Right ventricle myocardium inferior (tissue), 1 donor: ENCODE results near the gene MAP3K4. TPM values are rescaled to one million over a fixed set of nuclear protein-coding genes. Genes with fewer than 3 reads are reported as not detected.

Source experiments
- ATAC-seq: fragments of 200-7000 bp; cut with Tn5 transposase; one replicate; pipeline ENCODE4 v1.9.1; 2020; ENCODE audit warnings: mild to moderate bottlenecking, moderate library complexity
- DNase-seq: peaks from one replicate; pipeline ENCODE4 v3.0.0; 2021; ENCODE audit errors: missing footprints
- intact Hi-C: fragments of 100-400 bp; cut with DNase I; formaldehyde crosslinking; loops from one replicate; pipeline ENCODE4 v1.11.0; 2022
- total RNA-seq: library from RNA; stranded (reverse); fragmentation: NEBNext Ultra II Directional; extraction: Animal tissue kit (Norgen Biotek cat#: 25700); gene quantifications from one replicate; pipeline ENCODE4 v1.2.1, GENCODE V29; 2021
- donor health status: DM: no; HTN: yes; CAD: no; lungs with severe emphysema.

Gene MAP3K4
- total RNA-seq, 1 donor from 2014 or later = 49.0 TPM

DNA sequence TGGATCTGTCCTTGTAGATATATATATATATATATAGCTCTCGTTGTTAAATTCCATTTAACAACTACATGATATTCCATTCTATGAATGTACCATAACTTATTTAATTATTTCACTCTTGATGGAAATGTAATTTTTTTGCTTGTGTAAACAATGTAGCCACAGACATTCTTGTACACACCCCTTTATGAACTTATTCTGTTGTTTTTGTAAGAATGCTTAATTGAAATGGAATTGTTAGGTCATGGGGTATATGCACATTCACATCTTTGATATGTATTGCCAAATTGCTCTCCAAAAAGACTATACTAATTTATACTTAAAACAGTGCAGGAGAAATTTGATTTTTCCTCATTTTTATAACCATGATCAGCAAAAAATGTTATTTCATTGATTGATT is 67.2 kb downstream of the MAP3K4 start:
- ATAC-seq (no peak), DNase-seq (no peak)
- intact Hi-C loops = no loop called here

DNA sequence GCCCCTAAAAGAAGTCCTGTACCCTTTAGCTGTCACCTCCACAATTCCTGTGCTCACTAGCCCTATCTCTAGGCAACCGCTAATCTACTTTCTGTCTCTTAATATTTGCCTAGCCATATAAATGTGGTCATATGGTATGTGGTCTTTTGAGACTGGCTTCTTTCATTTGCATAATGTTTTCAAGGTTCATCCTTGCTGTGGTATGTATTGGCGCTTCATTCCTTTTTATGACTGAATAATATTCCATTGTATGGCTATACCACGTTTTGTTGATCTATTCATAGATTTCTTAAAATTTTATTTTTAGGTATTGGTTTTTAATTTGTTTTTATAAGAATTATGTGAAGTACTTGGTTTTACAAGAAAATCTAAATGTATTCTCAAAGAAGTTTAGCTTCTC is 70.0 kb downstream of the MAP3K4 start:
- DNase-seq (no peak), ATAC-seq (no peak)
- intact Hi-C loops = no loop called here

DNA sequence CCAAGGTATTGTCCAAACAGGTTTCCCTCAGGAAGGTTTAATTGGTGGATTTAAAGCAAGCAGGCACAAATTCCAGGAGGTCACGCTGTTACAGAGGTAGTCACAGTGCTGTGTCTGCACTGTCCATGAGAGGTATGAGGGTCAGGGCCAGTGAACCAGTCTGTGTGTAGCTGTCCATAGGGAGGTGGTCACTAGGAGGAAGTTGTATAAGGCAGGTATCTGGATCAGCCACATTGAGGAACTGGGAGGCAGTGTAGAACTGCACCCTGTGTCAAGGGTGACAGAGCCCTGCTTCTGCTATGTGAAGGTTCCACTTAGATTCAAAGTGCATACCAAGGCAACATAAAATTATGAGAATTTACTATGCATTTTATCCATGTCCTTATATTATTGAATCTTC is 73.3 kb downstream of the MAP3K4 start:
- intact Hi-C loops = no loop called here
- no peak for ATAC-seq
- DNase-seq = no peak

DNA sequence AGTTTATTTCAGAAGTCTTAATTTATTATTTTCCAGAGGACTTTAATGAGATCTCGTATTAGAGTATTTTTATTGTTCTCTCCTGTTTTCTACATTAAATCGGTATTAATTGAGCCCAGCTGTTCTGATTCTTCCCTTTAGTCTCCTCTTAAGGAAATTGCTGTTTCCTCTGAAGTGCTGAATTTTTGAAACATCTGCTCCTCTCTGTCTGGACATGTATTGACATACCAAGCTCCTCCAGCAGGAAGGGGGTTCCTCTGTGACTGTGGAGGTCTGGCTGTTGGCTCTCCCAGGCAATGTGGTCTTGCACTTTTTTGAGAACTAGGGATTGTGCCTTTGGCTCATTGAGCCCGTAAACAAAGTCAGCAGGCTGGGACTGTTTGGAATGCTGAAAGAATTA is 74.9 kb downstream of the MAP3K4 start:
- no peak for ATAC-seq
- no peak for DNase-seq
- intact Hi-C loops = no loop called here

DNA sequence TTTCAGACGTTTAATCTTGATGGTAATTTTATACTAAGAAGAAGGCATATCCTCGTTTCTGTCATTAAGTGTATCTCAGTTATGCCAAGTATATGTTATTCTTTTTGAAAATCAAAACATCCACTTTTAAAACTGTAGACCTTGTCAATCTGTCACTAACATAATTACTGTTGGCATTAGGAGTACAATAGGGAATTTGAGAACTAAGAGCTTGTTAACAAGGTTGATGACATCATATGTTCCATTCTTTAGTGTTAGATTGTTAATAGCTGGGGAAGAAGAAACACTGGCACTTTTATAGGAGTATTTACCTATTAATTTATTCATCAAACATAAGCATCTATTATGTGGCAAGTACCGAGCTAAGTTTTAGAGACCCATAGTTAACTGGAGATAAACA is 76.2 kb downstream of the MAP3K4 start:
- intact Hi-C loops = no loop called here
- ATAC-seq (no peak), DNase-seq (no peak)

DNA sequence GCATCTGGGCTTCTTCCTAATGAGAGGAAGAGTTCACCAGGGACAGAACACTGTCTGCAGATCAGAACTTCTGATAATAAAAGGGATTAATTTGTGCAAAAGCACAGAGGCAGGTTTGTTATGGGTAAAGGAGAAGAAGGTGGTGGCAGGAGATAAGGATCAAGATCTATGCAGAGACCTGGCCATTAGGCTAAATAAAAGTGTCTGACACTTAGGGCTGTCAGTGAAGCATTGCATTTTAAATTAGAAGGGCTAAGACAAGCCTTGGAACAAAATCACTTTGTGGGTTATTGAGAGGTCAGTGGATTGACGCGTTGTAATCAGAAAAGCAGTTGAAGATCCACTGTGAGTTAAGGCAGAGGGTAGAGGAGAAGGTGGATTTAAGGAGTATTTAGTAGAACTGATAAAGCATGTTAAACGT is 76.8 kb downstream of the MAP3K4 start:
- intact Hi-C loops = no loop called here
- DNase-seq (no peak), ATAC-seq (no peak)

DNA sequence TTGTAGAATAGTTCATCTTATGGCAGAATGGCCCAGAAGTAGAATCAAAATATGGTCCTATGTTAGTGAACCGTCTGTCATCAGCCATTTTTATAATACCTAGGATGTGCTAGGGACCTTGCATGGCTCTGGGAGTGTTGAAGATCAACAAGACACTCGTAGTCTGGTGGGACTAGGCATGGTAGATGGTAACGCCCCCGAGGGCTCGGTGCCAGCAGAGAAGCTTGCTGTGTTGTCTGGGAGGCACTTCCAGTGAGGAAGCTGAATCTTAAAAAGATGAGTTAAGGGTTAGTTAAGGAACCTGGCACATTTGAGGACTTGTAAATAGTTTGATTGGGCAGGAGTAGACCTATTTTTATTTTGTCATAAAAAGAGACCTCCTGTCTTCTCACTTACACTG is 82.4 kb downstream of the MAP3K4 start:
- ATAC-seq = no peak
- no peak for DNase-seq
- intact Hi-C loops = loop anchor here (5.0 to 10.0 kb wide), 2 partner anchors 82 to 139 kb away; partner anchors contain the start of gene MAP3K4

DNA sequence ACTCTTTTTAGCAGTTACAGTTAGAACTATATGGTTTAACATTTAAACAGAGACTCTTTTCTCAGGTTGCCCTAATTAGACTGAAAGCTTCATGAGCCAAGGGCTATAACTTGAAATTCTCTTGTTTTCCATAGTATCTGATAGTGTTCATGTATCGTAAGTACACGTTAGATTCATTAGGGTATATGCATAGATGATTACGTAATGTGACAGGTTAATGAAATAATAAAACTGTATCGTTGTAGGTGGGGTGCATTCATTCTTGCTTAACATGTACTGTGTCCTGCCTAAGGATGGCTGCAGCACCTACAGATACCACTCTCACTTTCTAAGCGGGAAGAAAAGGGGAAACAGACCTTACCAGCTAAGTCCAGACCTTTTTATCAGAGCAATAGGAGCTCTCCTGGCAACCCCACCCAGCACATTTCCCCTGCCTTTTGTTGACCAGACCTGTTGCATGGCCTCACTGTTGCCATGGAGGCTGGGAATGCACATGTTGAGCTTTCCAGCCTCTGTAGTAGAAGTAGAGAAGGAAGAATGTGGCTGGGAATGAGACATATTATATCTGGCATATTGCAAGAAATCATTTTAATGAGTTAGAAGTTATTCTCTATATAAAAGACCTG is 83.0 kb downstream of the MAP3K4 start:
- intact Hi-C loops = loop anchor here (5.0 to 10.0 kb wide), 2 partner anchors 82 to 140 kb away; partner anchors contain the start of gene MAP3K4
- no peak for DNase-seq
- peak; percentile 73 for ATAC-seq

DNA sequence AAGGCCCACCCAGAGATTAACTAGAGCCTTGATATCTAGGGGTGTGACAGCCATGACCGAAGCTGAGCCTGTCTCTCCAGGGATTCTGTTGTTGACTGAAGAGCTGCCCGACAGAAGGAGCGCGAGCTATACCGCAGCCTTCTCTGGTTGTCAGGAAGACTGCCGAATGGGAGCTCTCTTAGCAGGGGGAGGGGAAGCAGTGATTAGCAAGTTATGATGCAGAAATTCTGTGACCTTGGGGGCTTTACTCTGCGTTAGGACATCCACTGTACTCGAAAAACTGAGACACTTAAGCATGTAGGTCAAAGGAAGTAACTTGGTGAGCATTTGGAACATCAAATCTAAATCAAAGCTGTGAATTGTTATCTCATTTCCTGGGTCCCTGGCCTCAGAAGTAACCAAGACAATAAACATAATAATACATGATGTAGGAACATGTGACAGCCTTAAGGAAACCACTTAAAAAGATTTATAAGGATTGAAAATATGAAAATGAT is 84.7 kb downstream of the MAP3K4 start:
- no peak for DNase-seq
- peak; percentile 30 for ATAC-seq
- intact Hi-C loops = loop anchor here (10.0 kb wide), 1 partner anchor 141 kb away; no protein-coding TSS in a partner anchor

DNA sequence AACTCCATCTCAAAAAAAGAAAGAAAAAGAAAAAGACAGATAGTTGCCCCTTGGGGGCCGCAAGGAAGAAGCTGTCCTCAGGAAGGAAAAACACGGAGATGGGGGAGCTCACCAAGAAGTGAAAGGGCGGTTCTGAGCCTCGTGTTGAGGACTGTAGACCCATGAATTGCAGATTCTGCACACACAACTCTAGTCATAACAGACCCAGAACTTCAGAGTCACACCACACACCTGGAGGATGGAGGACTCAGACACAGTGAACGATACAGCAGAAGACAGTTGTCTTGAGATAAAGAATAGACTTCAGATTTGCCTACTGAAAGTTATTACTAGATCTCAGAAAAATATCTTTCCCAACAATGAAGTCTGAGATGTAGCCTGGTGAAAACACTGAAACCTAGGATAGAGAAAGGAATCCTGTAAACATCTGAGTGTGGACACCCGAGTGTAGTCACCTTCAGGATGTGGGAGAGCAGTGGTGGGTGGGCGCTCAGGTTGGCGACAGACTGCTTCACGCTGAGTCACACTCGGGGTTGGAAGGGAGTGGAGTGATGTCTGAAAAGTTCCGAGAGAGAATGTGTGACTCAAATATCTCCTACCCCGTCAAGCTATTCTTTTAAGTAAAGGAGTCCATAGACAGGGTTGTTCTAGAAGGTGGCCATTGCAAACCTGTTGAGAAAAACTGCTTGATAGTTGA is 88.1 kb downstream of the MAP3K4 start:
- intact Hi-C loops = loop anchor here (10.0 kb wide), 1 partner anchor 145 kb away; no protein-coding TSS in a partner anchor
- DNase-seq = no peak
- no peak for ATAC-seq

DNA sequence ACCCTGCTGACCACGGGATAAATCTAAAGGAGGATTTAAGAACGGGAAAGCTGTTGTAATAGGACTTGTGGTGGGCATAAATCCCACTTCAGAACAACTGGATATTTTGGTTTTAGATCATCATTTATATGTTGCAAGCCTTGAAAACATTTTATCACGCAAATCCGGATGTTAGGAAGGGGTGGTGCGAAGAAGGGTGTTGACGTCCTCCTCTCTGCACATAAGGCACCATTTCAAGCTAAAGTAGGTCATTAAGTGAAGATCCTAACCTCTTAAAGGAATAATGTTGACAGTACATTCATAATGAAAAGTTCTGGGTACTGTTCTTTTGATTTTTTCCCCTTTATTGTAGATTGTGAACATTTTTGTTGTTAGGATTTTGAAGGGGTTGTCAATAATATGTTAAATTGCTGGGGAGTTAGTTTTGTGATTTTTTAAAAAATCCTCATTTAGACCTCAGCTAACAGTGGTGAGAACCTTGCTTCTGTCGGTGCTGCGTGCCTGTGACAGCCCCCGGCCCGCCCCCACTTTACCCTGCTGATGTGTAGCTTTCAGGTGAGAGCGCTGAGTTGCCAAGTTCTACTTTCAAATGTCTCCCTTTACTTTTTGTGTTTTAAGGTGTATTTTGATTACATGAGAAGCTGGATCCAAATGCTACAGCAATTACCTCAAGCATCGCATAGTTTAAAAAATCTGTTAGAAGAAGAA is 88.8 kb downstream of the MAP3K4 start:
- ATAC-seq (no peak), DNase-seq (no peak)
- intact Hi-C loops = no loop called here

DNA sequence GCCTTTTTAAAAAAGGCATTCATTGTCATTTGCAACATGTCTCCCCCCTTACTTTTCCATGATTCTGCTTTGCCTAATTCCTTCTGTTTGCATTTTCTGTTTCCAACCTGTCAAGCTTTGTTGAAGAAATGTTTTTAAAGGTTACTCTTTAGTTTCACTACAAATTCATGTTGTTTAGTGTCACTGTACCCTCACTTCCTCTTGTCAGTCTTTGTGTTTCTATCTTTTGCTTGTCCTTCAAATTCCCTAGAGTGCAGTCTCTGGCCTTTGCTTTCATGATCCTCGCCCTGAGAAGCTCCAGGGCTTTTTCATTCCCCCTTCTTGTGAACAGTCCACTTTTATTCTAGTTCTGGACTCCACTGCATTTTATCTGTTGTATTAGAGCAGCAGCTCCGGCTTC is 90.6 kb downstream of the MAP3K4 start:
- intact Hi-C loops = no loop called here
- no peak for ATAC-seq
- no peak for DNase-seq

DNA sequence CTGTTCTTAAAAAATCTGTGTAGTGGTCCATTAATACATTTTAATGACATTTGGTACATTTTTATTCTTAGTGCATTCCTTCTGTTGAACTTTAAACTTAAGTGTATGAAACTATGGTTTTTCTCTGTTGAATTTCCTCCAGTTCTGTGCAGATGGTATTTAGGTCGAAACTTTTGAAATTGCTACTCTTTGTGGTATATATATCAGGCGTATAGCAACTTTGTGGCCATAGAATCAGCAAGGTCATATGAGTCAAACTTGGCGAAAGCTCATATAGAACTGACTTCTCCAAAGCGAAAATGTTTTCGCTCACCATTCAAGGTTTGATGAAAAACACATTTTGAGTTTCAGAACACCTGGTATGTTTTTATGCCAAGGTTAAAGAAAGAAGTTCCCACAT is 93.7 kb downstream of the MAP3K4 start:
- ATAC-seq (no peak), DNase-seq (no peak)
- intact Hi-C loops = no loop called here

DNA sequence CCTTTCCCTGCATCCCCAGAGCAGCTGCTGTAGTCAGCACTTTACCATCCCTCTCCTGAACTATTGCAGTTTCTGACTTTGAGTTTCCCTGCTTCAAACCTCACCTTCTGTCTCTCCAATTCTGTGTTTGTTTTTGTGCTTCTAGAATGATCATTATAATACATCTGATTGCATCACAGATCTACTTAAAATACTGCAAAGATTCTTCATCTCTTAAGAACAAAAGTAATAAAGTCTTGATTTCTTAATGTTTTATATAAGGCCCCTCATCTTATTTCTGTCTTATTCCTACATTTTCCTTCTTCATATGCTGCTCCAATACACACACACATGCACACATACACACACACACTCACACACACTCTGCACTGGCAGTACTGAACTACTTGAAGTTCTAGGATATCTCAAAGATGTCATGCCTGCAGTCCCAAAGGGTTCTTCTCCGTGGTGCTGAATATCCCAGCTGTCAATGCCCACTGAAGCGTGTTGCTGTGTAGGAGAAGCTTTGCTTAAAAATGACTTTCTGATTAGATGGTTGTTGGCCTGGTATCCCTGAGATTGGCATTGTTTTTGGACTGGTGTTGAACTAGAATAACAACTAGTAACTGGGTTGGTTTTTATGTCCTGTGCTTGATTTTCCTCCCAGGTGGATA is 97.2 kb downstream of the MAP3K4 start:
- ATAC-seq (no peak), DNase-seq (no peak)
- intact Hi-C loops = no loop called here

DNA sequence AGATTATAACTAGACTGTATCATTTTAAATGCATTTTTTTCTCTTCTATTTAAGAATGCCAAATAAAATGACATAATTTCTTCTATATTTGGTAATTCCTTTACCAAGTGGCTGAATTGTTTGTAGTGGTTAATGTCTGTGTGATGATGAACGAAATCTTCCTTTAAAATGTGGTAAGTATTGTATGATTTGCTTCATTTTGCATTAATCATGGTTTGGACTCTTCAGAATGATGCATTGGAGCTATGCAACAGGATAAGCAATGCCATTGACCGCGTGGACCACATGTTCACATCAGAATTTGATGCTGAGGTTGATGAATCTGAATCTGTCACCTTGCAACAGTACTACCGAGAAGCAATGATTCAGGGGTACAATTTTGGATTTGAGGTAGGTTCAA is 99.6 kb downstream of the MAP3K4 start:
- intact Hi-C loops = no loop called here
- ATAC-seq (no peak), DNase-seq (no peak)

DNA sequence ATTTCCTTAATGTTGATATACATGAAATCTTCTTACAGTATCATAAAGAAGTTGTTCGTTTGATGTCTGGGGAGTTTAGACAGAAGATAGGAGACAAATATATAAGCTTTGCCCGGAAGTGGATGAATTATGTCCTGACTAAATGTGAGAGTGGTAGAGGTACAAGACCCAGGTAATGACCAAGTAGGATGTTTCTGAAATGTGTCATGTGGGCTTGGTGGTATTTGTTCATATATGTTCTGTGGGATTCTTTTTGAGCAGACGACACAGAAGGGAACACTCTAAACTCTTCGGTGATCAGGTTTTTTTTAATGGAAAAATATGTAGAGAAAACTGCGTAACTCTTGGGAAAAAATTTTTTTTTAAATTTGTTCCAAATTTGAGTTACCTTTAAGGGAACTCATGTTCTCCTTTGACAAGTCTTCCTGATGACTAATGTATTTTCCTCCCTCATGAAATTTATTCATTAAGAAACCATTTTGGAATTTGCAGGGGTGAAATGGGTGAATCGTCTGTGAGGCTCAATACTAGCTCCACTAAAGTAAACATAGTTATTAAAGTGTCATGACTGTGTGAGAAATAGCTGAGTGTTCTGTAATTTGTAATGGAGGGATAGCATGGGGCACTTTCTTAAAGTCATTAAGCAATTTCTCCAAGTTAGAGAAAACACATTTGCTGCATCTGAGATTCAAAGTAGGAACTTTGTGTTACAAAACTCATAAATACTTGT is 100.6 kb downstream of the MAP3K4 start:
- no peak for ATAC-seq

DNA sequence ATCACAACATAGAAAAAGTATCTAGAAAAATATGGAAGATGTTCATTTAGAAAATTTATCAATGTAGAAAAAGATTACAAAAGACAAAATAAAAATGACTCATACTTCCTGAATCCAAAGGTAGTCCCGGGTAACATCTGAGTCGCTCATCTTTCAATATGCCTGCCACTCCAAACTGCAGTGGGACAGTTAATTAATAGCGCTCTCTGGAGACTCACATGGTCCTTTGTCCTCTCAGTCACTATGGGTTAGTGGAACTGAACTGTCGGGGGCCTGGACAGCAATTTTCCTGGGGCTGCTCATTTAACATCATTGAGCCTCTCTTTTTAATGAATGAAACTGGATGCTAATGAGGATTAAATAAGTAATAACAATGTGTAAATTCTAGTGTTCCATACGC is 103.4 kb downstream of the MAP3K4 start:
- intact Hi-C loops = no loop called here
- ATAC-seq (no peak), DNase-seq (peak; percentile 5)

More for the DNA sequence above, 100.6 kb downstream of the MAP3K4 start:
- intact Hi-C loops = no loop called here
- DNase-seq = no peak

DNA sequence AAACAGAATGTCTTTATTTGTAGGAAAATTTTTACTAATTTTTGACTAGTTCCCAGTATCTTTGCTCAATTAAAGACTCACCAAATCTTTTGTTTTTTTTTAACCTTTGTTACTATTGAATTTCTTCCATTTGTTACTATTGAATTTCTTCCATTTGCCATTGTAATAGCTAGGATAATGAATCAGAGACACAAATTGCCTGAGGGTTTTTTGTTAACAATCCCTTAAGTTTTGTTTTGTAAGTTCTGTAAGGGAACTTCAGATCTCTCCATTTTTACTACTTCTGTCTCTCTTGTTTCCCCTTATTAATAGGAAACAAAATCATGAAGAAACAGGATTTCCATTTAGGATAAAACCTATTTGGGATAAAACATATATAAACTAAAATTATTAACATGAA is 104.3 kb downstream of the MAP3K4 start:
- DNase-seq (no peak), ATAC-seq (no peak)
- intact Hi-C loops = loop anchor here (2.0 kb wide), 1 partner anchor 63 kb away; no protein-coding TSS in a partner anchor

DNA sequence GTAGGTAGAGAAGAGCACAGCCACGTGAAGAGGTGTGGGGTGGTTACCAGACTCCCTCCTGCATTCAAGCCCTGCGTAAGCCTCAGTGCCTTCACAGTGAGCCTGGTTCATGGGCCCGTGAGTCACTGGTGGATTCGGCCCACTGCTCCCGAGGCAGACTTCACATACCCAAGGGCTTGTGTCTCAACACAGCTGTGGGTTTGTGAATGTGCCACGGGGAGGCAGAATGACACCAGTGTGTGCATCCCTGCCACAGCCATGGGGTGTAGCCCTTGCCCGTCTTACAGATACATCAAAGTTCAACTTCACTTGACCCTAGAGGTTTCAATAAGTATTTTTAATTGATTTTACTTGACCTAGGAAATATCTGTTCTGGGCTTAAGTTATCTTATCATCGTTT is 108.5 kb downstream of the MAP3K4 start:
- intact Hi-C loops = no loop called here
- ATAC-seq = no peak
- no peak for DNase-seq
